Measurements from ENCODE around the gene SAMD10.

Gene SAMD10

GRCh38 chr20:63959699-63960075, 19.8 kb downstream of the SAMD10 start:
- Histone ChIP-seq H3K4me3 (ENCODE audit: low read depth, low read length, poor library complexity, severe bottlenecking) (no peak overlapping the region), H3K27me3 (ENCODE audit: insufficient read depth, low read length) (no peaks in the 10 kb centered on the region), H3K79me2 (ENCODE audit: insufficient read depth, low read length) (no peaks in the 10 kb centered on the region), H3K4me1 (ENCODE audit: insufficient read depth, low read length, severe bottlenecking) (peaks cover 29% of the 10 kb centered on the region), H4K20me1 (ENCODE audit: insufficient read depth, low read length) (no peaks in the 10 kb centered on the region), H3K27ac (ENCODE audit: low read depth, low read length, poor library complexity, severe bottlenecking) (no peak overlapping the region), H3K4me2 (ENCODE audit: low read length) (no peak overlapping the region), H2AFZ (ENCODE audit: low read length) (no peak overlapping the region), H3F3A (ENCODE audit: insufficient read depth, low read length) (no peaks in the 10 kb centered on the region), H3K9me3 (ENCODE audit: low read length) (no peaks in the 10 kb centered on the region), H3K9ac (ENCODE audit: low read length) (no peak overlapping the region), H3K36me3 (ENCODE audit: insufficient read depth, low read length) (peaks cover 52% of the 10 kb centered on the region), H3K9me2 (ENCODE audit: low read depth, low read length) (no peaks in the 10 kb centered on the region)
- no peak for TF ChIP-seq CTCF (IDR thresholded peaks at IDR 0.05; ENCODE audit: low read length)
- TF ChIP-seq EZH2 (IDR thresholded peaks at IDR 0.05; ENCODE audit: borderline replicate concordance, low read length), result no peak

DNA sequence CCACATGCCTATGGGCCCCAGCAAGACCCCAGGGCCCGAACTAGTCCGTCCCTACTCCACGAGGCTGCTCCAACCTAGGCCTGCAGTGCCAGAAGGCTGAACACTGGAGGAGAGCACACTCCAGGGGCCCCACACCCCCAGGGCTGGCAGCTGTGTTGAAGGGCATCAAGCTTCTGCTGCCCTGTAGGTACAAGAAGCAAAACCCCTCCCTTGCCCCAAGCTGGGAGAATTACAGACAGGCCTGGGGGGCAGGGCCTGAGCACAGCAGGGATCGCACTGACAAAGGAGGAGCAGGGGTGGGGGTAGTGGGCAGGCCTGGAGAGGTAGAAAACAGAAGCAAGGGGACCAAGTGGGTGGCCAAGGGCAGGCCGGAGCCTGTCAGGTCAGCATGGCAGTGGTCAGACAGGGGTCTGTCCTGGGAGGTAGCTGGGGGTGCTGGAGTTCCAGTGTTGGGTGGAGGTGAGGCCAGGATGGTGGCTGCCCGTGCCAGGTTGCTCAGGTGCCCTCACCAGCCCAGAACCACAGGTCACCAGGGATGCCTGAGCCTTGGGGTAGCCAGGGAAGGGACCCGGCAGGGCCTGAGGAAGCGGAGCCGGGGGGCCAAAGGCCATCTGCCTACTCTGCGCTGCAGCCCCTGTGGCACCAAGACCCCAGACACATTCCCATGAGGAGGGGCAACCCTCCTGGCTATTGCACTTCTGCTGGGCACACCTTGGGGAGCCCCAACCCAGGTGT, 20.3 kb downstream of the SAMD10 start:
- H3K4me2 ChIP-seq (ENCODE audit: low read length), result no peak overlapping the region
- TF ChIP-seq CTCF (IDR thresholded peaks at IDR 0.05; ENCODE audit: low read length), result no peak
- no peak for TF ChIP-seq EZH2 (IDR thresholded peaks at IDR 0.05; ENCODE audit: borderline replicate concordance, low read length)
- H3K4me1 ChIP-seq (ENCODE audit: insufficient read depth, low read length, severe bottlenecking), result peaks cover 35% of the 10 kb centered on the region
- H3F3A ChIP-seq (ENCODE audit: insufficient read depth, low read length), result no peaks in the 10 kb centered on the region
- H3K79me2 ChIP-seq (ENCODE audit: insufficient read depth, low read length), result no peaks in the 10 kb centered on the region
- H3K4me3 ChIP-seq (ENCODE audit: low read depth, low read length, poor library complexity, severe bottlenecking), result no peak overlapping the region
- H3K9me2 ChIP-seq (ENCODE audit: low read depth, low read length), result no peaks in the 10 kb centered on the region
- no peaks in the 10 kb centered on the region for H3K9me3 ChIP-seq (ENCODE audit: low read length)
- no peaks in the 10 kb centered on the region for H3K27me3 ChIP-seq (ENCODE audit: insufficient read depth, low read length)
- no peak overlapping the region for H2AFZ ChIP-seq (ENCODE audit: low read length)
- H3K9ac ChIP-seq (ENCODE audit: low read length), result no peak overlapping the region
- H3K27ac ChIP-seq (ENCODE audit: low read depth, low read length, poor library complexity, severe bottlenecking), result no peak overlapping the region
- H4K20me1 ChIP-seq (ENCODE audit: insufficient read depth, low read length), result no peaks in the 10 kb centered on the region
- peaks cover 47% of the 10 kb centered on the region for H3K36me3 ChIP-seq (ENCODE audit: insufficient read depth, low read length)

DNA sequence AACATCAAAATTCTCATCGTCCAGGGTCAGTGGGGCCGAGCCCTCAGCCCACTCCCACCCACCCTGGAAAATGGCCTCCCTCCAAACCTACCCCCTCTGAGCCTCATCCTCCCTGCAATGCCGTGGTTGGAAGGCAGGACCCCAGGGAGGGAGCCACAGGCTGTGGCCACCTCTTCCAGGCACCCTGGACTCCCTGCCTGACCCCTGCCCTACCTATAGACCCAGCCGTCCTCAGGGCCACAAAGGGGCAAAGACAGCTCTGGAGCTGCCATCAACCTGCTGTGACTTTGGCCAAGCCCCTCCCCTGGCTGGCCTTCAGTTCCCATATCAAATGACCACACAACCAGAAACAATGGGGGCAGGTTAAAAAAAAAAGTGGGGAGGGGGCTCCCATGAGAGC, 21.0 kb downstream of the SAMD10 start:
- no peak overlapping the region for H3K4me3 ChIP-seq (ENCODE audit: low read depth, low read length, poor library complexity, severe bottlenecking)
- H3K9me3 ChIP-seq (ENCODE audit: low read length), result no peaks in the 10 kb centered on the region
- H3K27ac ChIP-seq (ENCODE audit: low read depth, low read length, poor library complexity, severe bottlenecking), result peak overlapping the region; percentile 74
- no peak overlapping the region for H2AFZ ChIP-seq (ENCODE audit: low read length)
- H4K20me1 ChIP-seq (ENCODE audit: insufficient read depth, low read length), result no peaks in the 10 kb centered on the region
- H3K79me2 ChIP-seq (ENCODE audit: insufficient read depth, low read length), result no peaks in the 10 kb centered on the region
- peaks cover 41% of the 10 kb centered on the region for H3K4me1 ChIP-seq (ENCODE audit: insufficient read depth, low read length, severe bottlenecking)
- H3F3A ChIP-seq (ENCODE audit: insufficient read depth, low read length), result no peaks in the 10 kb centered on the region
- H3K9ac ChIP-seq (ENCODE audit: low read length), result no peak overlapping the region
- no peaks in the 10 kb centered on the region for H3K27me3 ChIP-seq (ENCODE audit: insufficient read depth, low read length)
- no peaks in the 10 kb centered on the region for H3K9me2 ChIP-seq (ENCODE audit: low read depth, low read length)
- H3K36me3 ChIP-seq (ENCODE audit: insufficient read depth, low read length), result peaks cover 40% of the 10 kb centered on the region
- no peak overlapping the region; the same call in 1 of the 2 replicates for H3K4me2 ChIP-seq (ENCODE audit: low read length)
- TF ChIP-seq CTCF (IDR thresholded peaks at IDR 0.05; ENCODE audit: low read length) (no peak), EZH2 (IDR thresholded peaks at IDR 0.05; ENCODE audit: borderline replicate concordance, low read length) (no peak)
